Measurements from ENCODE around the gene FLNB.

FLNB gene

DNA sequence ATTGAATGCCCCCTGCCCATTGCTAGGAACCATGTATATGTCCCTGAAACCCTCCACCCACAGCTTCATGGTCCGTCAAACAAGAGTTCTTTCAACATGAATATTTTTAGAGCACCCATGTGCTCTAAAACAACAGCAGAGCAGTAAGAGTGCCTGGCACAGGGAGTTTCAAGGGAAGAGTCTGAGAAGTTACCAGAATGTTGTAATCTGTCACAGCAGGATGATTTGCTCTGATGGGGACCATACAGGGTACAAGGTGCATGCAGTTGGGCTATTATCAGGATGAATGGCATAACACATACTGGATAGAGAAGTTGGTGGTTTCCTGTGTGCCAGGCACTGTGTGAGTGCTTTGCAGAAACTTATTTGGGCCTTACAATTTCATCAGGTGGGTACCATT lies 27.8 kb upstream of the FLNB start:
- TF ChIP-seq, protein P1, sequence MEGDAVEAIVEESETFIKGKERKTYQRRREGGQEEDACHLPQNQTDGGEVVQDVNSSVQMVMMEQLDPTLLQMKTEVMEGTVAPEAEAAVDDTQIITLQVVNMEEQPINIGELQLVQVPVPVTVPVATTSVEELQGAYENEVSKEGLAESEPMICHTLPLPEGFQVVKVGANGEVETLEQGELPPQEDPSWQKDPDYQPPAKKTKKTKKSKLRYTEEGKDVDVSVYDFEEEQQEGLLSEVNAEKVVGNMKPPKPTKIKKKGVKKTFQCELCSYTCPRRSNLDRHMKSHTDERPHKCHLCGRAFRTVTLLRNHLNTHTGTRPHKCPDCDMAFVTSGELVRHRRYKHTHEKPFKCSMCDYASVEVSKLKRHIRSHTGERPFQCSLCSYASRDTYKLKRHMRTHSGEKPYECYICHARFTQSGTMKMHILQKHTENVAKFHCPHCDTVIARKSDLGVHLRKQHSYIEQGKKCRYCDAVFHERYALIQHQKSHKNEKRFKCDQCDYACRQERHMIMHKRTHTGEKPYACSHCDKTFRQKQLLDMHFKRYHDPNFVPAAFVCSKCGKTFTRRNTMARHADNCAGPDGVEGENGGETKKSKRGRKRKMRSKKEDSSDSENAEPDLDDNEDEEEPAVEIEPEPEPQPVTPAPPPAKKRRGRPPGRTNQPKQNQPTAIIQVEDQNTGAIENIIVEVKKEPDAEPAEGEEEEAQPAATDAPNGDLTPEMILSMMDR (IDR thresholded peaks at IDR 0.05; ENCODE audit: extremely low read depth, insufficient read depth, missing control alignments), result no peak
- in situ Hi-C loops (cut with MboI; ENCODE audit: low pct_unique_long_range_greater_than_20kb, low sequenced_read_pairs, unreplicated experiment), result no loop called here
- DNase-seq (ENCODE audit: low spot score), result no peak

DNA sequence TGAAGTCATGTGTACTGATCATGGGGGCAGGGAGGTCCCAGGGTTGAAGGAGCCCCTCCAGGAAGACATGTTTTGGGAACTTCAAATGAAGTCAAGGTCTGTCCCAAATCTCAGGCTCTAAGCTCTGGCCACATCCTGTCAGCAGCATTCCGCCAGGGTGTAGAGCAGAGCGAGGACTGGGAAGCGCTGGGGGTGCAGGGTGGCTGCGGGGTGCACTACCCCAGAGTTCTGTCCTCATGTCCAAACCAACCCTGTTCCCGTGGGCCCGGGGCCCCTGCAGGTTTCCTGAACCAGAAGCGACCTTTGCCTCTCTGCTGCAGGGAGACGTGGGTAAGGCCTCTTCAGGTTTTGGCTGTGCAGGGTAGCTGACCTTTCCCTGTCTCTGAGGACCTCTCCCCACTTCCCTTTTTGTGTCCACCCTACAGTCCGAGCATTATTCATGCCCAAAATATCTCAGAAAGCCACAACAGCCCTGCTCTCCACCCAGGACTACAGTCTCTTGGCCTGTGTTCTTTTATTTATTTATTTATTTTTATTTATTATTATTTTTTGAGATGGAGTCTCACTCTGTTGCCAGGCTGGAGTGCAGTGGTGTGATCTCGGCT lies 26.6 kb upstream of the FLNB start:
- no peak for DNase-seq (ENCODE audit: low spot score)
- in situ Hi-C loops (cut with MboI; ENCODE audit: low pct_unique_long_range_greater_than_20kb, low sequenced_read_pairs, unreplicated experiment), result no loop called here

DNA sequence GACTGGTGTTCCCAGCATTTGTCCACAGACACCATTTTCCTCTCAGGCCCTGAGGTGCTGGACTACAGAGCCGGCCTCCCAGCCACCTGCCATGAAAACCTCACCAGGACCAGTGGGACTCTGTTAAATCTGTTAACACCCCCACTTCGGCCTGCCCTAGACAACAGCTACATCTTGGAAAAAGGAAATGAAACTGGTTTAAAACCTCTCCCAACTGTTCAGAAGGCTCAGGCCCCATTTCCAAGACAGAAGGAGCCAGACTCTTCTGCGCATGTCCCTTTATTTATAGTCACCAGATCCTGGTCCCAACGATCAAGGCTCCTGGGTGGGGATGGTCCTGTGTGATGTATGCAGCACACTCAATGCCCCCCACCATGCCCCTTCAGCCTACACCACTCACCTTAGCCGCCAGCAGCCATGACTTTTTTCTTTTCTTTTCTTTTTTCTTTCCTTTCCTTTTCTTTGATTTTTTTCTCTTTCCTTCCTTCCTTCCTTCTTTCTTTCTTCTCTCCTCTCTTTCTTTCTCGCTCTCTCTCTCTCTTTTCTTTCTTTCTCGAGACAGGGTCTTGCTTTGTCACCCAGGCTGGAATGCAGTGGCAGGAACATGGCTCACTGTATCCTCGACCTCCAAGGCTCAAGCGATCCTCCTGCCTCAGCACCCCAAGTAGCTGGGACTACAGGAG lies 25.5 kb upstream of the FLNB start:
- in situ Hi-C loops (cut with MboI; ENCODE audit: low pct_unique_long_range_greater_than_20kb, low sequenced_read_pairs, unreplicated experiment), result no loop called here
- TF ChIP-seq, protein P1 (IDR thresholded peaks at IDR 0.05; ENCODE audit: extremely low read depth, insufficient read depth, missing control alignments), result no peak
- DNase-seq (ENCODE audit: low spot score), result no peak

More for the DNA sequence above, 26.6 kb upstream of the FLNB start:
- TF ChIP-seq, protein P1 (IDR thresholded peaks at IDR 0.05; ENCODE audit: extremely low read depth, insufficient read depth, missing control alignments), result no peak

DNA sequence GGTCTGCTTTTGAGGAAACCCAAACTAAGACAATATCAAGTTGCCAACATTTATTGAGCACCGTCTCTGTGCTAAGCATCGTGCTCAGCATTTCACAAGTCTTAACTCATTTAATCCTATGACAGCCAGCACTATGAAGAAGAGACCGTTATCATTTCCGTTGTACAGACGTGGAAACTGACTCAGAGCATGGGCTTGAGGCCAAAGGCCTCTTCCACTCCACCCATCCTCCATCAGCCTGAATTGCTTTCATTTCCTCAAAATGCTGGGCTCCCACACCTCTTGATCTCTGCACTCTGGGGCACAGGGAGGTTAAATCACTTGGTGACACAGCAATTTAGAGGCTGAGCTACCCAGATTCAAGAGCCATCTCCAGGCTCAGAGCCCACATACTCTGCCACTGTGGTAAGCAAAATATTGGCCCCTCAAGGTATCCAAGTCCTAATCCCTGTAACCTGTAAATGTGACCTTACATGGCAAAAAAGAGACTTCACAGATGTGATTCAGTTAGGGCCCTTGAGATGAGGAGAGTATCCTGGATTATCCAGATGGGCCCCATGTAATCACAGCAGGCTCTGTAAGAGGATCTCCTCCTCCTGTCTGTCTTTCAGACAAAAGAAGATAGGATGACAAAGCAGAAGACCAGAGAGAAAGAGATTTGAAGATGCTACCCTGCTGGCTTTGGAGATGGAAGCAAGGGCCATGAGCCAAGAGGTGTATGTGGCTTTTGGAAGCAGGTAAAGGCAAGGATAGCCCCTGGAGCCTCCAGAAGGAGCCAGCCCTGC lies 24.3 kb upstream of the FLNB start:
- TF ChIP-seq, protein P1 (IDR thresholded peaks at IDR 0.05; ENCODE audit: extremely low read depth, insufficient read depth, missing control alignments), result no peak
- in situ Hi-C loops (cut with MboI; ENCODE audit: low pct_unique_long_range_greater_than_20kb, low sequenced_read_pairs, unreplicated experiment), result no loop called here
- DNase-seq (ENCODE audit: low spot score), result peak; percentile 59

DNA sequence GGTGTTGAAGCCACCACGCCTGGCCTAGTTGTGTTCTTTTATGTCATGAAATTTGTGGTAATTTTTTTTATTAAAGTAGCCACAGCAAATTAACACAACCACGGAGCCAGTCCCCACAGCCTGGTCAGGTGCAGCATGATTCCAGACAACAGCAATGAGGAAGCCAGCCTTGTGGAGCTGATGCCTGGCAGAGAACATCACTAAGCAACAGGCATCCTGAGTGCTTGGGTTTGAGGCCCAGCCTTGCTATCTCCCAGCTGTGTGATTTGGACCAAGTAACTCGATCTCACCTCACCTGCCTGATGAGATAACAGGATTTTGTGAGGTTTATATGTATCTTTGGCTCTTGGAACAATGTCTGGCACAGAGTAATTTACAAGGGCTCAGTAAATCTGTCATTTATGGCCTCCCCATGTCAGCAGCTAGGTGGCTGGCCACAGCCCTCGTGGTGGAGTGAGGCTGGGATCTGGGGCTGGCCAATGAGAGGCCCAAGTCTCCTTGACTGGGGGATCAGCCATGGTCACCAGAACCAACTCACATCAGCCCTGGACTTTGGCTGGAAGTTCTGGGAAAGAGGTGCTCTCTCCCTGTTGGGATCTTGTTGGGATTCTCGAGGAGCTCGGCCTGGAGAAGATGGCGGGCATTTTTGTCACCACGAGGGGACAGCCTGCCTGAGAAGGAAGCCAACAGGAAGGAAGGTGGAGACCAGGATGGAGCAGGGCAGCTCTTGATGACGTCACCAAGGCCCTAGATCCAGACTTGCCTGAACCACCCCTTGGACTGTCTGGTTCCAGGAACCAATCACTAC lies 22.8 kb upstream of the FLNB start:
- TF ChIP-seq, protein P1 (IDR thresholded peaks at IDR 0.05; ENCODE audit: extremely low read depth, insufficient read depth, missing control alignments), result no peak
- no peak for DNase-seq (ENCODE audit: low spot score)
- in situ Hi-C loops (cut with MboI; ENCODE audit: low pct_unique_long_range_greater_than_20kb, low sequenced_read_pairs, unreplicated experiment), result no loop called here

DNA sequence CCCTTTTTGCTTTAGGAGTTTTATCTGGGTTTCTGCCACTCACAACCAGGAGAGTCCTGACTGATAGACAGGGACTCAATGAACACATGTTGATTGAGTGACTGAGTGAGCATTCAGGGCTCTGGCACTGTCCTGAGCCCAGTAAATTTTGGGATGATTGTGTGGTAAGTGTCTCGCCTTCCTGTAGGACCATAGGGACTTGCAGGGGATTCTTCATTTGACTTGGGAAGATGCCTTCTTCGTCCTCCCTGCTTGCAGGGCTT lies 22.3 kb upstream of the FLNB start:
- TF ChIP-seq, protein P1 (IDR thresholded peaks at IDR 0.05; ENCODE audit: extremely low read depth, insufficient read depth, missing control alignments), result no peak
- in situ Hi-C loops (cut with MboI; ENCODE audit: low pct_unique_long_range_greater_than_20kb, low sequenced_read_pairs, unreplicated experiment), result no loop called here
- DNase-seq (ENCODE audit: low spot score), result no peak
